ENCODE results near the gene ELP5. TPM values are rescaled to one million over a fixed set of nuclear protein-coding genes. Genes with fewer than 3 reads are reported as not detected.

Gene ELP5
- total RNA-seq, 1 experiment from 2014 or later = 28.2 TPM

- DNase-seq (ENCODE audit: low read depth) = no peak
These were observed 33.7 kb downstream of the ELP5 start for GRCh38 chr17:7285679-7286078.

GRCh38 chr17:7289256-7290032 lies 37.4 kb downstream of the ELP5 start:
- no peak for DNase-seq (ENCODE audit: low read depth)

- DNase-seq (ENCODE audit: low read depth) = no peak
These were observed 38.2 kb downstream of the ELP5 start for GRCh38 chr17:7290166-7290565.

GRCh38 chr17:7290685-7291084 lies 38.7 kb downstream of the ELP5 start:
- no peak for DNase-seq (ENCODE audit: low read depth)

GRCh38 chr17:7292194-7292593 lies 40.2 kb downstream of the ELP5 start:
- no peak for DNase-seq (ENCODE audit: low read depth)

GRCh38 chr17:7292729-7293128 lies 40.7 kb downstream of the ELP5 start:
- no peak for DNase-seq (ENCODE audit: low read depth)

- peak; percentile 78 for DNase-seq (ENCODE audit: low read depth)
These were observed 41.1 kb downstream of the ELP5 start for GRCh38 chr17:7293159-7293558.

GRCh38 chr17:7293816-7294613 lies 42.0 kb downstream of the ELP5 start:
- DNase-seq (ENCODE audit: low read depth) = no peak

GRCh38 chr17:7294614-7295153 lies 42.7 kb downstream of the ELP5 start, which contains the start of gene YBX2:
Gene YBX2 (minus strand): TSS chr17:7294639. CDS start chr17:7294500, 139 bp downstream.
- peak; percentile 57 for DNase-seq (ENCODE audit: low read depth)

- DNase-seq (ENCODE audit: low read depth) = no peak
These were observed 43.5 kb downstream of the ELP5 start for GRCh38 chr17:7295230-7296180.

- peak; percentile 75 for DNase-seq (ENCODE audit: low read depth)
These were observed 44.3 kb downstream of the ELP5 start for GRCh38 chr17:7296189-7296861.

- DNase-seq (ENCODE audit: low read depth) = no peak
These were observed 52.2 kb downstream of the ELP5 start for GRCh38 chr17:7304179-7304578.

GRCh38 chr17:7306911-7307685 lies 55.1 kb downstream of the ELP5 start, which contains the start of gene EIF5A:
Gene EIF5A (plus strand): TSS chr17:7307628. CDS start chr17:7309636, 2,008 bp downstream.
- peak; percentile 99 for DNase-seq (ENCODE audit: low read depth)

GRCh38 chr17:7307686-7308624 lies 55.9 kb downstream of the ELP5 start:
- DNase-seq (ENCODE audit: low read depth) = no peak

- peak; percentile 81 for DNase-seq (ENCODE audit: low read depth)
These were observed 56.8 kb downstream of the ELP5 start for GRCh38 chr17:7308625-7309433.

All from RPMI7951 (cell line).